Lower lobe of right lung (tissue), 2 donors: Measurements from ENCODE around the gene SLC9A9. TPM values are rescaled to one million over a fixed set of nuclear protein-coding genes. Genes with fewer than 3 reads are reported as not detected.

ENCODE experiments used
- ATAC-seq, 2 donors: fragments of 200-7000 bp; cut with Tn5 transposase; one replicate each; pipeline ENCODE4 v1.9.1; 2020 to 2022; ENCODE audit warnings: mild to moderate bottlenecking in 2 of 2, moderate library complexity in 2 of 2
- DNase-seq: peaks from one replicate; pipeline ENCODE4 v3.0.0-alpha.2; 2020
- H3K27ac ChIP-seq: fragments of 200-600 bp; one replicate; pipeline ENCODE4 v1.8.0; 2022
- H3K27me3 ChIP-seq: fragments of 200-600 bp; one replicate; pipeline ENCODE4 v1.8.0; 2022; ENCODE audit warnings: low read depth
- H3K36me3 ChIP-seq: fragments of 200-600 bp; one replicate; pipeline ENCODE4 v1.8.0; 2022; ENCODE audit warnings: mild to moderate bottlenecking
- H3K4me1 ChIP-seq: fragments of 200-600 bp; one replicate; pipeline ENCODE4 v1.8.0; 2022
- H3K4me3 ChIP-seq: fragments of 200-600 bp; one replicate; pipeline ENCODE4 v1.8.0; 2022; ENCODE audit warnings: mild to moderate bottlenecking
- H3K9me3 ChIP-seq: fragments of 200-600 bp; one replicate; pipeline ENCODE4 v1.8.0; 2022
- intact Hi-C: fragments of 100-400 bp; cut with DNase I; formaldehyde crosslinking; loops from one replicate; pipeline ENCODE4 v1.11.0; 2022
- total RNA-seq: library from RNA; stranded (reverse); fragmentation: NEBNext Ultra II Directional; extraction: Animal tissue kit (Norgen Biotek cat#: 25700); gene quantifications from one replicate; pipeline ENCODE4 v1.2.1, GENCODE V29; 2021
- TF ChIP-seq, protein P1 (sequence below): fragments of 200-600 bp; IDR thresholded peaks from one replicate; pipeline ENCODE4 v1.8.0; 2022; ENCODE audit warnings: antibody characterized with exemption, mild to moderate bottlenecking
- donor health status: DM: no; HTN: yes; CAD: no; lungs with severe emphysema.

Gene SLC9A9
- total RNA-seq, 1 donor from 2014 or later = 15.6 TPM

GRCh38 chr3:143367171-143367570 lies 481.1 kb downstream of the SLC9A9 start:
- H3K4me3 ChIP-seq = no peak overlapping the region
- TF ChIP-seq, protein P1, sequence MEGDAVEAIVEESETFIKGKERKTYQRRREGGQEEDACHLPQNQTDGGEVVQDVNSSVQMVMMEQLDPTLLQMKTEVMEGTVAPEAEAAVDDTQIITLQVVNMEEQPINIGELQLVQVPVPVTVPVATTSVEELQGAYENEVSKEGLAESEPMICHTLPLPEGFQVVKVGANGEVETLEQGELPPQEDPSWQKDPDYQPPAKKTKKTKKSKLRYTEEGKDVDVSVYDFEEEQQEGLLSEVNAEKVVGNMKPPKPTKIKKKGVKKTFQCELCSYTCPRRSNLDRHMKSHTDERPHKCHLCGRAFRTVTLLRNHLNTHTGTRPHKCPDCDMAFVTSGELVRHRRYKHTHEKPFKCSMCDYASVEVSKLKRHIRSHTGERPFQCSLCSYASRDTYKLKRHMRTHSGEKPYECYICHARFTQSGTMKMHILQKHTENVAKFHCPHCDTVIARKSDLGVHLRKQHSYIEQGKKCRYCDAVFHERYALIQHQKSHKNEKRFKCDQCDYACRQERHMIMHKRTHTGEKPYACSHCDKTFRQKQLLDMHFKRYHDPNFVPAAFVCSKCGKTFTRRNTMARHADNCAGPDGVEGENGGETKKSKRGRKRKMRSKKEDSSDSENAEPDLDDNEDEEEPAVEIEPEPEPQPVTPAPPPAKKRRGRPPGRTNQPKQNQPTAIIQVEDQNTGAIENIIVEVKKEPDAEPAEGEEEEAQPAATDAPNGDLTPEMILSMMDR = no peak
- H3K27me3 ChIP-seq = no peaks in the 10 kb centered on the region
- DNase-seq = no peak
- H3K4me1 ChIP-seq = no peaks in the 10 kb centered on the region
- H3K36me3 ChIP-seq = no peaks in the 10 kb centered on the region
- no peak for ATAC-seq
- H3K27ac ChIP-seq = no peak overlapping the region
- no peaks in the 10 kb centered on the region for H3K9me3 ChIP-seq
- intact Hi-C loops = no loop called here

GRCh38 chr3:143366672-143367071 lies 481.6 kb downstream of the SLC9A9 start:
- Histone ChIP-seq H3K36me3 (no peaks in the 10 kb centered on the region), H3K4me1 (no peaks in the 10 kb centered on the region), H3K4me3 (no peak overlapping the region), H3K27me3 (no peaks in the 10 kb centered on the region), H3K9me3 (no peaks in the 10 kb centered on the region), H3K27ac (no peak overlapping the region)
- intact Hi-C loops = no loop called here
- TF ChIP-seq, protein P1 = no peak
- DNase-seq (no peak), ATAC-seq (no peak)

DNA sequence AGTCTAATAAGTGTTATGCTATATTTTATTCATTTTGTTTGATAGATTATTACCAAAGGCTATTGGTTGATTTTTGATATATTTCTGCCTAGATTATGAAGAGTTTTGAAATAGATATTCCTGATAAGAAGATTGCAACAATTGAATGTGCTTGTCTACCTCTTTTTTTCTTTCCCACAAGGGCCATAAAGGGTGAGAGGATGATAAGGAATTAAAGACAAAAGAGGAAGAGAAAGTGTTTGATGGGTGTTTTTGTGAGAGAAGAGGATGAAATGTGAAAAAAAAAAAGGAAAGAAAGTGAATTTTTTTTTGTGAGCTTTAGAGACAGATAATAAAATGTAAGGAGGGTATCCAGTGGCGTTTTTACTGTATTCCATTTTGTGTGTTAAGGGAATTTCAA lies 484.3 kb downstream of the SLC9A9 start:
- Histone ChIP-seq H3K27me3 (no peaks in the 10 kb centered on the region), H3K4me1 (no peaks in the 10 kb centered on the region), H3K36me3 (no peaks in the 10 kb centered on the region), H3K9me3 (no peaks in the 10 kb centered on the region), H3K4me3 (no peak overlapping the region), H3K27ac (no peak overlapping the region)
- TF ChIP-seq, protein P1 = no peak
- DNase-seq (no peak), ATAC-seq (no peak)
- intact Hi-C loops = no loop called here

DNA sequence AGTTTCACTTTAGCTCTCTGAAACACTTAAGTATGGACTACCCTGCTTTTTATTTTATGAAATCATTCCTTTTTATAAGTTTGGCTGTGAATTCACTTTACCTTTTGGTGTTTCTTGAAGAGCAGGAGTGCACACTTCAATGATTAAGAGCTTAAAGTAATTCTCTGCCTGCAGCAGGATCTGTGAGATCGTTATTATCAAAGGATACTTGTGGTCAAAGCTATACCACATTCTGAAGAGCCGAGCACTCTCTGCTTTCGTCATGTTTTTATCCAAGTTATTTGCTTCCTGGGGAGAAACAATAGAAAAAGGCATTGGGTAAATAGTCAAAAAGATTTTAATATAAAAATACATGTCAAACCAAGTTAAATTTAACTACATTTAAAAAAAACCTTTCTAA lies 485.0 kb downstream of the SLC9A9 start:
- Histone ChIP-seq H3K4me1 (no peaks in the 10 kb centered on the region), H3K9me3 (no peaks in the 10 kb centered on the region), H3K27ac (no peak overlapping the region), H3K4me3 (no peak overlapping the region), H3K36me3 (no peaks in the 10 kb centered on the region), H3K27me3 (no peaks in the 10 kb centered on the region)
- intact Hi-C loops = no loop called here
- no peak for DNase-seq
- TF ChIP-seq, protein P1 = no peak
- no peak for ATAC-seq

- no peaks in the 10 kb centered on the region for H3K4me1 ChIP-seq
- no peak for DNase-seq
- TF ChIP-seq, protein P1 = no peak
- H3K27me3 ChIP-seq = no peaks in the 10 kb centered on the region
- intact Hi-C loops = no loop called here
- H3K27ac ChIP-seq = no peak overlapping the region
- no peak for ATAC-seq
- H3K36me3 ChIP-seq = no peaks in the 10 kb centered on the region
- no peaks in the 10 kb centered on the region for H3K9me3 ChIP-seq
- no peak overlapping the region for H3K4me3 ChIP-seq
Observed at GRCh38 chr3:143362115-143362991, 485.9 kb downstream of the SLC9A9 start.
